Smooth muscle cell (in vitro differentiated cells): ENCODE results near the gene MAMSTR. TPM values are rescaled to one million over a fixed set of nuclear protein-coding genes. Genes with fewer than 3 reads are reported as not detected.
A peak's percentile ranks its signal among the peaks of the same experiment; 100 is the strongest.
"Not testable (repeated sequence)": the region's sequence is repeated elsewhere in the genome, so short reads cannot be mapped to it uniquely, and the experiment has no call there.

ENCODE experiments used
- DNase-seq: peaks from one replicate; lab custom pipeline; 2025; ENCODE audit not compliant: unreplicated experiment; lab: John Stamatoyannopoulos, UW
- H2AFZ ChIP-seq: fragments of 200-600 bp; sonication (generic); 2 replicates; pipeline ENCODE4 v1.6.0; 2016; ENCODE audit warnings: antibody characterized with exemption, low read depth, mild to moderate bottlenecking
- H3F3A ChIP-seq: fragments of 200-600 bp; sonication (generic); 2 replicates; pipeline ENCODE4 v1.6.0; 2017; ENCODE audit warnings: antibody characterized with exemption, low read depth
- H3K27ac ChIP-seq: fragments of 200-600 bp; sonication (generic); 2 replicates; pipeline ENCODE4 v1.5.1; 2016; ENCODE audit warnings: low read depth, mild to moderate bottlenecking
- H3K27me3 ChIP-seq: fragments of 200-600 bp; sonication (generic); 2 replicates; pipeline ENCODE4 v1.6.1; 2016; ENCODE audit warnings: low read depth, mild to moderate bottlenecking
- H3K36me3 ChIP-seq: fragments of 200-600 bp; sonication (generic); 2 replicates; pipeline ENCODE4 v1.5.1; 2016; ENCODE audit warnings: low read depth
- H3K4me1 ChIP-seq: fragments of 200-600 bp; sonication (generic); 2 replicates; pipeline ENCODE4 v1.5.1; 2016; ENCODE audit warnings: low read depth
- H3K4me2 ChIP-seq: fragments of 200-600 bp; sonication (generic); 2 replicates; pipeline ENCODE4 v1.6.0; 2016; ENCODE audit warnings: mild to moderate bottlenecking
- H3K4me3 ChIP-seq: fragments of 200-600 bp; sonication (generic); 2 replicates; pipeline ENCODE4 v1.5.1; 2016; ENCODE audit warnings: mild to moderate bottlenecking
- H3K79me2 ChIP-seq: fragments of 200-600 bp; sonication (generic); 2 replicates; pipeline ENCODE4 v1.6.0; 2016; ENCODE audit warnings: low read depth, mild to moderate bottlenecking
- H3K9ac ChIP-seq: fragments of 200-600 bp; sonication (generic); 2 replicates; pipeline ENCODE4 v1.6.0; 2016; ENCODE audit warnings: low read depth
- H3K9me3 ChIP-seq: fragments of 200-600 bp; sonication (generic); replicated peaks from 2 replicates; pipeline ENCODE4 v1.5.1; 2016; ENCODE audit warnings: low read depth
- H4K20me1 ChIP-seq: fragments of 200-600 bp; sonication (generic); 2 replicates; pipeline ENCODE4 v1.6.0; 2016; ENCODE audit warnings: low read depth
- CTCF ChIP-seq: fragments of 200-600 bp; sonication (generic); IDR thresholded peaks from 2 replicates; pipeline ENCODE4 v1.5.1; 2017; ENCODE audit warnings: borderline replicate concordance, mild to moderate bottlenecking, antibody characterized with exemption; ENCODE audit not compliant: insufficient read depth, poor library complexity, severe bottlenecking
- WGBS: methylation state at CpG from one replicate; pipeline ENCODE4 v1.1.7; 2016; ENCODE audit warnings: low lambda C conversion rate; 5-methylcytosine and 5-hydroxymethylcytosine counted together
- polyA plus RNA-seq: library from polyadenylated mRNA; unstranded; fragments of >200 nt; fragmentation: Nextera tagmentation; extraction: Ambion mirVana; gene quantifications from 2 replicates; pipeline ENCODE4 v1.2.1, GENCODE V29; 2016
- total RNA-seq: library from RNA; depleted of rRNA; stranded (reverse); fragments of >200 nt; gene quantifications from 2 replicates; pipeline ENCODE4 v1.2.3, GENCODE V29; 2014

MAMSTR gene
- total and polyA plus RNA-seq, 2 experiments from 2014 or later, result 0.58 to 3.9 TPM

- whole genome bisulfite sequencing, result 96% methylated on average over 11 of the region's 11 CpGs
- Histone ChIP-seq H3K36me3 (no peaks in the 10 kb centered on the region), H2AFZ (no peak overlapping the region), H3F3A (no peaks in the 10 kb centered on the region), H3K4me2 (no peak overlapping the region), H3K27me3 (no peaks in the 10 kb centered on the region), H3K79me2 (no peaks in the 10 kb centered on the region), H3K4me1 (no peaks in the 10 kb centered on the region), H3K9ac (no peak overlapping the region), H3K4me3 (no peak overlapping the region), H4K20me1 (peaks cover 5% of the 10 kb centered on the region), H3K27ac (no peak overlapping the region), H3K9me3 (no peaks in the 10 kb centered on the region)
- no peak for DNase-seq
- no peak for TF ChIP-seq CTCF
Measured at GRCh38 chr19:48683349-48683748, 36.2 kb downstream of the MAMSTR start.

GRCh38 chr19:48681127-48681470 lies 38.4 kb downstream of the MAMSTR start:
- H3F3A ChIP-seq, result no peaks in the 10 kb centered on the region
- peak overlapping the region; percentile 40 for H3K27ac ChIP-seq
- no peak for DNase-seq
- H4K20me1 ChIP-seq, result peaks cover 5% of the 10 kb centered on the region
- H3K79me2 ChIP-seq, result no peaks in the 10 kb centered on the region
- no peak overlapping the region for H3K9ac ChIP-seq
- no peak for TF ChIP-seq CTCF
- H3K4me3 ChIP-seq, result no peak overlapping the region
- no peaks in the 10 kb centered on the region for H3K9me3 ChIP-seq
- no peak overlapping the region for H3K4me2 ChIP-seq
- no peaks in the 10 kb centered on the region for H3K4me1 ChIP-seq
- no peak overlapping the region for H2AFZ ChIP-seq
- H3K27me3 ChIP-seq, result no peaks in the 10 kb centered on the region
- H3K36me3 ChIP-seq, result no peaks in the 10 kb centered on the region
- WGBS, result 40% methylated on average over 7 of the region's 7 CpGs

- DNase-seq, result no peak
- TF ChIP-seq CTCF, result no peak
- H3K4me3 ChIP-seq, result no peak overlapping the region
- no peaks in the 10 kb centered on the region for H3K27me3 ChIP-seq
- no peaks in the 10 kb centered on the region for H3K9me3 ChIP-seq
- no peaks in the 10 kb centered on the region for H3K79me2 ChIP-seq
- H2AFZ ChIP-seq, result no peak overlapping the region
- H4K20me1 ChIP-seq, result peaks cover 5% of the 10 kb centered on the region
- no peak overlapping the region for H3K4me2 ChIP-seq
- no peaks in the 10 kb centered on the region for H3K4me1 ChIP-seq
- 90% methylated on average over 44 of the region's 45 CpGs for WGBS
- H3F3A ChIP-seq, result no peaks in the 10 kb centered on the region
- no peaks in the 10 kb centered on the region for H3K36me3 ChIP-seq
- H3K9ac ChIP-seq, result no peak overlapping the region
- H3K27ac ChIP-seq, result no peak overlapping the region
Measured at GRCh38 chr19:48680436-48681126, 38.9 kb downstream of the MAMSTR start.

- H3K36me3 ChIP-seq, H3K79me2 ChIP-seq, H3K4me2 ChIP-seq, DNase-seq, H3K4me1 ChIP-seq, H3K27ac ChIP-seq, H2AFZ ChIP-seq, H3F3A ChIP-seq, H4K20me1 ChIP-seq, H3K9ac ChIP-seq, H3K27me3 ChIP-seq, H3K4me3 ChIP-seq, H3K9me3 ChIP-seq: not testable (repeated sequence)
- WGBS, result 94% methylated on average over 18 of the region's 19 CpGs
Measured at GRCh38 chr19:48680006-48680405, 39.5 kb downstream of the MAMSTR start.
